IMR-90 (cell line): ENCODE data around the gene EIF4G2. TPM values are rescaled to one million over a fixed set of nuclear protein-coding genes. Genes with fewer than 3 reads are reported as not detected.

Experiments used
- ATAC-seq: fragments of 200-7000 bp; cut with Tn5 transposase; 2 replicates; pipeline ENCODE4 v1.9.1; 2020; ENCODE audit warnings: low read depth, mild to moderate bottlenecking, moderate library complexity
- BruUV-seq: library from RNA; stranded (reverse); fragments of 400-500 nt; replicated peaks from 2 replicates; lab custom pipeline; 2021; lab: Mats Ljungman, UMichigan
- CTCF ChIA-PET: fragments of 300-600 bp; formaldehyde crosslinking; extraction: SDS; loops from one replicate; lab custom pipeline; 2021; ENCODE audit warnings: antibody characterized with exemption; lab: Yijun Ruan, JAX
- POLR2A ChIA-PET: fragments of 300-600 bp; sonication (Branson Sonifier 250); formaldehyde crosslinking; loops from one replicate; lab custom pipeline; 2022; ENCODE audit warnings: antibody characterized with exemption; ENCODE audit not compliant: unreplicated experiment; lab: Charles Lee
- DNase-seq: peaks from one replicate; pipeline ENCODE4 v3.0.0; 2013
- H2AFZ ChIP-seq: replicated peaks from 2 replicates; pipeline ENCODE3; 2013; ENCODE audit warnings: low read length, mild to moderate bottlenecking; ENCODE audit not compliant: poor library complexity
- H2AK5ac ChIP-seq: 2 replicates; pipeline ENCODE4 v1.6.1; 2013; ENCODE audit warnings: low read depth, low read length, inconsistent platforms
- H2AK9ac ChIP-seq: replicated peaks from 2 replicates; pipeline ENCODE3; 2013; ENCODE audit warnings: mild to moderate bottlenecking, low read depth, low read length, moderate library complexity; ENCODE audit not compliant: poor library complexity
- H2BK120ac ChIP-seq: 2 replicates; pipeline ENCODE4 v1.6.1; 2013; ENCODE audit warnings: low read depth, low read length, inconsistent platforms
- H2BK15ac ChIP-seq: 3 replicates; pipeline ENCODE4 v1.6.1; 2013; ENCODE audit warnings: low read depth, low read length, inconsistent platforms
- H2BK20ac ChIP-seq: 2 replicates; pipeline ENCODE4 v1.6.1; 2013; ENCODE audit warnings: low read depth, mild to moderate bottlenecking, inconsistent platforms, low read length, moderate library complexity
- H2BK5ac ChIP-seq: 2 replicates; pipeline ENCODE4 v1.6.1; 2013; ENCODE audit warnings: mild to moderate bottlenecking, low read depth, low read length, inconsistent platforms; ENCODE audit not compliant: poor library complexity, severe bottlenecking
- H3K14ac ChIP-seq: replicated peaks from 2 replicates; pipeline ENCODE4 v1.6.1; 2013; ENCODE audit warnings: low read depth, low read length, inconsistent platforms
- H3K18ac ChIP-seq: 2 replicates; pipeline ENCODE4 v1.6.1; 2013; ENCODE audit warnings: low read depth, low read length, control low read depth
- H3K23ac ChIP-seq: 2 replicates; pipeline ENCODE4 v1.6.1; 2013; ENCODE audit warnings: low read depth, low read length, inconsistent platforms
- H3K27ac ChIP-seq: 2 replicates; pipeline ENCODE4 v1.5.1; 2013; ENCODE audit warnings: mild to moderate bottlenecking, control low read depth, low read length; ENCODE audit not compliant: insufficient read depth
- H3K27me3 ChIP-seq: 2 replicates; pipeline ENCODE4 v1.6.1; 2013; ENCODE audit warnings: low read length; ENCODE audit not compliant: control insufficient read depth, insufficient read depth
- H3K36me3 ChIP-seq: 2 replicates; pipeline ENCODE4 v1.6.1; 2013; ENCODE audit warnings: low read length, mixed read lengths; ENCODE audit not compliant: control insufficient read depth, insufficient read depth
- H3K4ac ChIP-seq: 2 replicates; pipeline ENCODE4 v1.6.1; 2013; ENCODE audit warnings: low read depth, low read length, inconsistent platforms
- H3K4me1 ChIP-seq: 2 replicates; pipeline ENCODE4 v1.6.1; 2013; ENCODE audit warnings: low read length, mixed read lengths; ENCODE audit not compliant: control insufficient read depth, insufficient read depth
- H3K4me2 ChIP-seq: 2 replicates; pipeline ENCODE4 v1.6.1; 2013; ENCODE audit warnings: low read depth, mild to moderate bottlenecking, control low read depth, low read length, moderate library complexity
- H3K4me3 ChIP-seq: 2 replicates; pipeline ENCODE4 v1.5.1; 2013; ENCODE audit warnings: low read depth, mild to moderate bottlenecking, control low read depth, low read length, moderate library complexity; ENCODE audit not compliant: insufficient read depth
- H3K56ac ChIP-seq: 2 replicates; pipeline ENCODE4 v1.6.1; 2013; ENCODE audit warnings: low read length, inconsistent platforms; ENCODE audit not compliant: insufficient read depth; ENCODE audit errors: extremely low read depth
- H3K79me1 ChIP-seq, 2 experiments: 2 replicates each; pipeline ENCODE4 v1.6.1; 2013; ENCODE audit warnings: low read length in 2 of 2, inconsistent platforms in 1 of 2, low read depth in 1 of 2
- H3K9ac ChIP-seq: 2 replicates; pipeline ENCODE4 v1.6.1; 2013; ENCODE audit warnings: low read depth, low read length, control low read depth
- H3K9me1 ChIP-seq: 2 replicates; pipeline ENCODE4 v1.6.1; 2013; ENCODE audit warnings: low read length, inconsistent platforms; ENCODE audit not compliant: insufficient read depth
- H3K9me3 ChIP-seq: 2 replicates; pipeline ENCODE4 v1.6.1; 2013; ENCODE audit warnings: low read length; ENCODE audit not compliant: control insufficient read depth, insufficient read depth
- H4K20me1 ChIP-seq: 2 replicates; pipeline ENCODE4 v1.6.1; 2013; ENCODE audit warnings: low read length, inconsistent platforms; ENCODE audit not compliant: insufficient read depth
- H4K5ac ChIP-seq: 2 replicates; pipeline ENCODE4 v1.6.1; 2013; ENCODE audit warnings: mild to moderate bottlenecking, low read depth, low read length, control low read depth
- H4K8ac ChIP-seq, 2 experiments: 2 replicates each; pipeline ENCODE4 v1.6.1; 2013; ENCODE audit warnings: low read depth in 2 of 2, low read length in 2 of 2, control low read depth in 1 of 2, inconsistent platforms in 1 of 2
- H4K91ac ChIP-seq: 2 replicates; pipeline ENCODE4 v1.6.1; 2013; ENCODE audit warnings: low read depth, low read length, inconsistent platforms; ENCODE audit not compliant: insufficient read depth
- BHLHE40 ChIP-seq: fragments of 150-350 bp; IDR thresholded peaks from 2 replicates; pipeline ENCODE4 v1.6.1; 2016; ENCODE audit warnings: mild to moderate bottlenecking, low read depth, low read length
- CEBPB ChIP-seq: IDR thresholded peaks from 2 replicates; pipeline ENCODE4 v1.6.1; 2012; ENCODE audit warnings: low read depth, low read length, improper control_type of control experiment
- CHD1 ChIP-seq: IDR thresholded peaks from 2 replicates; pipeline ENCODE4 v1.6.1; 2012; ENCODE audit warnings: low read depth, low read length, improper control_type of control experiment
- CTCF ChIP-seq: conservative IDR thresholded peaks from 2 replicates; pipeline ENCODE4 v1.5.1; 2012; ENCODE audit warnings: mild to moderate bottlenecking, low read depth, low read length, improper control_type of control experiment
- ELK1 ChIP-seq: fragments of 150-350 bp; IDR thresholded peaks from 2 replicates; pipeline ENCODE4 v1.6.1; 2016; ENCODE audit warnings: low read depth, mild to moderate bottlenecking, low read length, moderate library complexity, borderline replicate concordance
- FOS ChIP-seq: fragments of 150-350 bp; IDR thresholded peaks from 2 replicates; pipeline ENCODE4 v1.6.1; 2016; ENCODE audit warnings: low read depth, low read length
- MAFK ChIP-seq: IDR thresholded peaks from 2 replicates; pipeline ENCODE4 v1.6.1; 2012; ENCODE audit warnings: low read depth, low read length, improper control_type of control experiment
- MAZ ChIP-seq: IDR thresholded peaks from 2 replicates; pipeline ENCODE4 v1.6.1; 2012; ENCODE audit warnings: low read depth, mild to moderate bottlenecking, low read length, improper control_type of control experiment, moderate library complexity, borderline replicate concordance
- MXI1 ChIP-seq: IDR thresholded peaks from 2 replicates; pipeline ENCODE4 v1.6.1; 2012; ENCODE audit warnings: low read depth, mild to moderate bottlenecking, low read length, moderate library complexity, borderline replicate concordance
- NFE2L2 ChIP-seq: fragments of 150-350 bp; IDR thresholded peaks from 2 replicates; pipeline ENCODE4 v1.6.1; 2016; ENCODE audit warnings: low read depth, mild to moderate bottlenecking, low read length
- POLR2A ChIP-seq: IDR thresholded peaks from 2 replicates; pipeline ENCODE4 v1.6.1; 2012; ENCODE audit warnings: mild to moderate bottlenecking, low read depth, low read length
- RAD21 ChIP-seq: IDR thresholded peaks from 2 replicates; pipeline ENCODE4 v1.6.1; 2012; ENCODE audit warnings: low read length, improper control_type of control experiment
- RCOR1 ChIP-seq: IDR thresholded peaks from 2 replicates; pipeline ENCODE4 v1.6.1; 2012; ENCODE audit warnings: mild to moderate bottlenecking, low read length, improper control_type of control experiment; ENCODE audit not compliant: insufficient replicate concordance
- RFX5 ChIP-seq: IDR thresholded peaks from 2 replicates; pipeline ENCODE4 v1.8.0; 2012; ENCODE audit warnings: low read depth, mild to moderate bottlenecking, low read length, moderate library complexity
- SMC3 ChIP-seq: fragments of 150-350 bp; IDR thresholded peaks from 2 replicates; pipeline ENCODE4 v1.6.1; 2016; ENCODE audit warnings: low read depth, mild to moderate bottlenecking, antibody characterized with exemption, low read length, moderate library complexity
- USF2 ChIP-seq: fragments of 150-350 bp; IDR thresholded peaks from 2 replicates; pipeline ENCODE4 v1.6.1; 2017; ENCODE audit warnings: mild to moderate bottlenecking, antibody characterized with exemption, low read length, low read depth
- WGBS, 2 experiments: methylation state at CpG; one replicate each; pipeline versions ENCODE4 v1.1.5 to v1.1.7; 2013; ENCODE audit warnings: missing lambda C conversion rate in 2 of 2; ENCODE audit not compliant: insufficient read length in 1 of 2; ENCODE audit errors: extremely low coverage in 2 of 2; 5-methylcytosine and 5-hydroxymethylcytosine counted together
- dilution Hi-C: fragments of 300-500 bp; cut with HindIII; formaldehyde crosslinking; loops from one replicate; pipeline ENCODE4 v1.14.3; 2018; ENCODE audit warnings: low sequenced_read_pairs; ENCODE audit not compliant: unreplicated experiment
- in situ Hi-C: fragments of 300-500 bp; cut with MboI; formaldehyde crosslinking; loops from 3 replicates; pipeline ENCODE4 v1.14.3; 2019; ENCODE audit warnings: low sequenced_read_pairs, inconsistent platforms, mixed read lengths
- intact Hi-C: fragments of 100-400 bp; cut with micrococcal nuclease; formaldehyde crosslinking; loops from 2 replicates; pipeline ENCODE4 v1.10.0; 2022
- polyA plus RNA-seq, 3 experiments: library from polyadenylated mRNA; depleted of rRNA; stranded (reverse); fragments of >200 nt; gene quantifications; 2 replicates each; pipeline ENCODE4 v1.2.3, GENCODE V29; 2012; ENCODE audit warnings: low replicate concordance in 1 of 3
- total RNA-seq: library from RNA; depleted of rRNA; stranded (reverse); fragments of >200 nt; gene quantifications from 2 replicates; pipeline ENCODE4 v1.2.3, GENCODE V29; 2012

The EIF4G2 gene
- total and polyA plus RNA-seq, 2 of the 4 experiments (the other 2 are of a cell fraction) = 492 to 1,216 TPM

GRCh38 chr11:10829139-10829538, 20.4 kb upstream of the EIF4G2 start:
- Histone ChIP-seq H2BK5ac (no peak overlapping the region), H4K20me1 (no peaks in the 10 kb centered on the region), H2BK20ac (no peak overlapping the region), H3K4me3 (no peak overlapping the region), H2AFZ (no peak overlapping the region), H2AK9ac (no peak overlapping the region), H3K4me1 (no peaks in the 10 kb centered on the region), H3K27me3 (no peaks in the 10 kb centered on the region), H3K23ac (no peak overlapping the region), H4K8ac (no peak overlapping the region), H4K91ac (no peak overlapping the region), H3K56ac (no peak overlapping the region), H3K9me3 (no peaks in the 10 kb centered on the region), H3K18ac (no peak overlapping the region), H2BK15ac (no peak overlapping the region), H3K9me1 (no peaks in the 10 kb centered on the region), H3K4ac (no peak overlapping the region), H2BK120ac (no peak overlapping the region), H3K14ac (no peak overlapping the region), H3K79me1 (no peaks in the 10 kb centered on the region), H3K27ac (no peak overlapping the region), H4K5ac (no peak overlapping the region), H2AK5ac (no peak overlapping the region), H3K4me2 (no peak overlapping the region), H3K36me3 (no peaks in the 10 kb centered on the region), H3K9ac (no peak overlapping the region)
- BruUV-seq = no TSS peak
- intact Hi-C loops (no loop called here), dilution Hi-C loops (no loop called here), in situ Hi-C loops (no loop called here)
- POLR2A ChIA-PET = interaction anchor here (0.6 kb wide), 1 partner anchor 1238 kb away, joined by 3 read pairs; no protein-coding TSS in a partner anchor
- CTCF ChIA-PET = no interaction called here
- TF ChIP-seq CTCF (no peak), MXI1 (no peak), POLR2A (no peak), RAD21 (no peak), CEBPB (no peak), USF2 (no peak), ELK1 (no peak), SMC3 (no peak), MAFK (no peak), NFE2L2 (no peak), RFX5 (no peak), FOS (no peak), BHLHE40 (no peak), RCOR1 (no peak), MAZ (no peak), CHD1 (no peak)
- WGBS, 2 experiments = 100% methylated on average over 1 of the region's 4 CpGs; no CpG with 5 or more reads in 1 of the 2 experiments
- DNase-seq = no peak
- ATAC-seq = no peak
